HTR-8/SVneo (cell line): ENCODE measurements around the gene ZNF354B.
"Not testable (repeated sequence)": the region's sequence is repeated elsewhere in the genome, so short reads cannot be mapped to it uniquely, and the experiment has no call there.

ENCODE experiments used
- DNase-seq: peaks from one replicate; pipeline ENCODE4 v3.0.0; 2011; ENCODE audit warnings: low spot score, mixed read lengths; ENCODE audit not compliant: insufficient read length
- FAIRE-seq: peaks from 2 replicates; lab custom pipeline; 2011; peaks lifted over from hg19 to GRCh38; lab: Jason Lieb, UNC

Gene ZNF354B

GRCh38 chr5:178859625-178860521 lies at the start of gene ZNF354B:
Gene ZNF354B (plus strand): TSS chr5:178859953. CDS start chr5:178861048, 1,095 bp downstream.
- peak; percentile 93 for DNase-seq
- FAIRE-seq = no peak

GRCh38 chr5:178817506-178817905 lies 42.2 kb upstream of the ZNF354B start:
- FAIRE-seq (no peak), DNase-seq (no peak)

- DNase-seq (no peak), FAIRE-seq (no peak)
These were observed 41.7 kb upstream of the ZNF354B start for GRCh38 chr5:178818094-178818493.

- DNase-seq = no peak
- no peak for FAIRE-seq
These were observed 39.8 kb upstream of the ZNF354B start for GRCh38 chr5:178820001-178820400.

GRCh38 chr5:178825444-178825843 lies 34.3 kb upstream of the ZNF354B start:
- DNase-seq (no peak), FAIRE-seq (no peak)

GRCh38 chr5:178826216-178826615 lies 33.5 kb upstream of the ZNF354B start:
- FAIRE-seq = no peak
- DNase-seq = no peak

- DNase-seq (no peak), FAIRE-seq (no peak)
These were observed 32.1 kb upstream of the ZNF354B start for GRCh38 chr5:178827636-178828035.

GRCh38 chr5:178831049-178831448 lies 28.7 kb upstream of the ZNF354B start:
- FAIRE-seq (no peak), DNase-seq (no peak)

GRCh38 chr5:178832618-178833201 lies 27.0 kb upstream of the ZNF354B start:
- no peak for FAIRE-seq

GRCh38 chr5:178836628-178837027 lies 23.1 kb upstream of the ZNF354B start:
- DNase-seq (no peak), FAIRE-seq (no peak)

More at GRCh38 chr5:178832618-178833201, 27.0 kb upstream of the ZNF354B start:
- no peak for DNase-seq

- FAIRE-seq, DNase-seq: not testable (repeated sequence)
These were observed 20.9 kb upstream of the ZNF354B start for GRCh38 chr5:178838695-178839318.

GRCh38 chr5:178839319-178839704 lies 20.4 kb upstream of the ZNF354B start:
- peak; percentile 10 for DNase-seq
- FAIRE-seq = peak; percentile 38

GRCh38 chr5:178840399-178840798 lies 19.4 kb upstream of the ZNF354B start:
- not testable (repeated sequence) for FAIRE-seq, DNase-seq

- FAIRE-seq = no peak
- DNase-seq = no peak
These were observed 10.4 kb upstream of the ZNF354B start for GRCh38 chr5:178849316-178849715.

GRCh38 chr5:178851951-178852350 lies 7.8 kb upstream of the ZNF354B start:
- FAIRE-seq (no peak), DNase-seq (no peak)

- DNase-seq (no peak), FAIRE-seq (no peak)
These were observed 5.5 kb upstream of the ZNF354B start for GRCh38 chr5:178854284-178854683.

- FAIRE-seq, DNase-seq: not testable (repeated sequence)
These were observed 862 bp downstream of the ZNF354B start for GRCh38 chr5:178860615-178861014.

- FAIRE-seq (no peak), DNase-seq (no peak)
These were observed 1.9 kb downstream of the ZNF354B start for GRCh38 chr5:178861627-178862026.

GRCh38 chr5:178866946-178867345 lies 7.2 kb downstream of the ZNF354B start:
- FAIRE-seq = no peak

GRCh38 chr5:178869577-178869976 lies 9.8 kb downstream of the ZNF354B start:
- FAIRE-seq = peak; percentile 9
- peak; percentile 46 for DNase-seq

More at GRCh38 chr5:178866946-178867345, 7.2 kb downstream of the ZNF354B start:
- no peak for DNase-seq

GRCh38 chr5:178870411-178870810 lies 10.7 kb downstream of the ZNF354B start:
- no peak for DNase-seq
- no peak for FAIRE-seq
